Pancreas (tissue), 10 donors: ENCODE results near the gene CABP1. TPM values are rescaled to one million over a fixed set of nuclear protein-coding genes. Genes with fewer than 3 reads are reported as not detected.

Experiments used
- ATAC-seq, 4 donors: fragments of 200-7000 bp; cut with Tn5 transposase; one replicate each; pipeline versions ENCODE4 v1.8.0 to v1.9.1; 2020; ENCODE audit warnings: mild to moderate bottlenecking in 4 of 4, moderate library complexity in 4 of 4
- DNase-seq, 6 donors: peaks; one replicate each; pipeline ENCODE4 v3.0.0-alpha.2; 2020
- FAIRE-seq: peaks from 2 replicates; lab custom pipeline; 2012; peaks lifted over from hg19 to GRCh38; lab: Jason Lieb, UNC
- H3K27ac ChIP-seq, 4 donors: fragments of 200-600 bp; sonication (generic); 1 replicate in 3 of 4; 2 replicates in 1 of 4; pipeline versions ENCODE4 v1.5.0 to v1.8.0; 2020
- H3K27me3 ChIP-seq, 4 donors: fragments of 200-600 bp; one replicate each; pipeline ENCODE4 v1.8.0; 2021
- H3K36me3 ChIP-seq, 3 donors: fragments of 200-600 bp; sonication (generic) in 1 of 3; one replicate each; pipeline versions ENCODE4 v1.5.0 to v1.8.0; 2020 to 2021
- H3K4me1 ChIP-seq, 3 donors: fragments of 200-600 bp; one replicate each; pipeline ENCODE4 v1.8.0; 2021
- H3K4me3 ChIP-seq, 4 donors: fragments of 200-600 bp; sonication (generic) in 2 of 4; one replicate each; pipeline versions ENCODE4 v1.5.0 to v1.8.0; 2020 to 2021
- H3K9me3 ChIP-seq, 4 donors: fragments of 200-600 bp; one replicate each; pipeline ENCODE4 v1.8.0; 2021
- CTCF ChIP-seq, 4 donors: fragments of 200-600 bp; sonication (generic) in 3 of 4; IDR thresholded peaks; one replicate each; pipeline versions ENCODE4 v1.5.0 to v1.8.0; 2021; ENCODE audit warnings: antibody characterized with exemption in 4 of 4
- WGBS, 2 donors: extraction: QIAGEN DNeasy Blood & Tissue Kit; methylation state at CpG; one replicate each; pipeline ENCODE4 v1.1.7; 2013; 5-methylcytosine and 5-hydroxymethylcytosine counted together
- intact Hi-C, 3 donors: fragments of 100-400 bp; cut with DNase I; formaldehyde crosslinking; loops; one replicate each; pipeline versions ENCODE4 v1.11.1 to v1.14.2; 2022
- polyA plus RNA-seq, 2 donors: library from polyadenylated mRNA; stranded (reverse); fragments of 200-250 nt; gene quantifications; one replicate each; pipeline ENCODE4 v1.2.3, GENCODE V29; 2013
- total RNA-seq, 6 donors: library from RNA; stranded (reverse); fragmentation: NEBNext Ultra II Directional in 4 of 6; extraction: Animal tissue kit (Norgen Biotek cat#: 25700) in 4 of 6; gene quantifications; one replicate each; pipeline versions ENCODE4 v1.2.1 to v1.2.4, GENCODE V29; 2021 to 2023
- donor health status: healthy with polysubstance abuse.
- donor health status: DM: no; HTN: no; CAD: no; lungs with moderate emphysema.
- donor health status: DM: no; HTN: no; CAD: no.
- donor health status: control.
- donor health status: control.
- donor health status: Bipolar disorder and iron deficiency.
- donor health status: DM: yes; HTN: yes; CAD: no.
- donor health status: DM: no; HTN: no; CAD: no.
- donor health status: DM: no; HTN: no; CAD: no.
- donor health status: DM: yes; HTN: yes; CAD: no.

Gene CABP1
- total and polyA plus RNA-seq, 8 donors: 0.12 to 5.7 (median 0.54) TPM

DNA sequence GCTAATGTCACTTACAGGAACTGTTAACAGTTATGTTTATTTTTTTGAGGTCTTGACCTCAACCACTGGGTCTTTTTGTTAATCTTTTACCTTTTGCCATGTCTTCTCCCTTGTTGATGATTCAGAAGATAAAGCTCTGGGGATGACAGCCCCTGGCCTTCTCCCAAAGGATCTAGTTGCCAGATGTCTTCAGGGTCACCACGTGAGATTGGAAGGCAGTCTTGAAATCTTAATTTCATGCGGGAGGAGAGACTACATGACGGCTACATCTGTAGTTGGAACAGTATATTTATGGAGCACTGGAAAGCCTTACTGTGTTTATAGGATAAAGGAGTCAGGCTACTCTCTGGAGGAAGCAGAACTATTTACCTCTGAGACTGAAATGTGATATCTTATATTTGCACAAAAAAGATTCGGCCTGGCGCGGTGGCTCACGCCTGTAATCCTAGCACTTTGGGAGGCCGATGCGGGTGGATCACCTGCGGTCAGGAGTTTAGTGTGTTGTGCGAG is 52.2 kb downstream of the CABP1 start:
- ATAC-seq (peak in 3 of 4 donors; percentile 4 to 9 (median 5)), DNase-seq (no peak), FAIRE-seq (no peak)
- Histone ChIP-seq H3K27ac (peak overlapping the region in 2 of 4 donors; percentile 29 to 58), H3K4me3 (no peak overlapping the region), H3K9me3 (no peaks in the 10 kb centered on the region), H3K4me1 (peaks cover 11 to 33% (median 24%) of the 10 kb centered on the region in 3 donors), H3K27me3 (no peaks in the 10 kb centered on the region), H3K36me3 (peaks cover 0 to 31% (median 25%) of the 10 kb centered on the region in 3 donors)
- 43 to 49% methylated on average over 11 of the region's 11 CpGs for WGBS, 2 donors
- intact Hi-C loops: no loop called here
- no peak for TF ChIP-seq CTCF (IDR thresholded peaks at IDR 0.05)

DNA sequence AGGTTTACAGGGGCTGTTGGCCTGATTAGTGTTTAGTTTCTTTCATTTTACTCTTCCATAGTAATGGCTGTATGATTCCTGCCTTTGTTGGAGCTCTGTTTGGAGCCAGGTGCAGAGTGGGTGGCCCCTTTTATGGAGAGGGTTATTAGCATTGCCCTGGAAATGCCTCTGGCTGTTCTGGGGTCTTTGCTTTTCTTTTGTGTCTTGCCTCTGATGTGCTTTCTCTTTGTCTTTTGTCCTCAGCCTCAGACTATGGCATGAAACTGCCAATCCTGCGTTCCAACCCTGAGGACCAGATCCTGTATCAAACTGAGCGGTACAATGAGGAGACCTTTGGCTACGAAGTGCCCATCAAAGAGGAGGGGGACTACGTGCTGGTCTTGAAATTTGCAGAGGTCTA is 53.4 kb downstream of the CABP1 start:
- Histone ChIP-seq H3K9me3 (no peaks in the 10 kb centered on the region), H3K27me3 (no peaks in the 10 kb centered on the region), H3K4me1 (peaks cover 11 to 33% (median 24%) of the 10 kb centered on the region in 3 donors), H3K4me3 (no peak overlapping the region), H3K27ac (no peak overlapping the region), H3K36me3 (peaks cover 0 to 43% (median 37%) of the 10 kb centered on the region in 3 donors)
- intact Hi-C loops: no loop called here
- DNase-seq (no peak), ATAC-seq (no peak), FAIRE-seq (no peak)
- 87 to 88% methylated on average over 4 of the region's 4 CpGs for WGBS, 2 donors
- TF ChIP-seq CTCF (IDR thresholded peaks at IDR 0.05): no peak

DNA sequence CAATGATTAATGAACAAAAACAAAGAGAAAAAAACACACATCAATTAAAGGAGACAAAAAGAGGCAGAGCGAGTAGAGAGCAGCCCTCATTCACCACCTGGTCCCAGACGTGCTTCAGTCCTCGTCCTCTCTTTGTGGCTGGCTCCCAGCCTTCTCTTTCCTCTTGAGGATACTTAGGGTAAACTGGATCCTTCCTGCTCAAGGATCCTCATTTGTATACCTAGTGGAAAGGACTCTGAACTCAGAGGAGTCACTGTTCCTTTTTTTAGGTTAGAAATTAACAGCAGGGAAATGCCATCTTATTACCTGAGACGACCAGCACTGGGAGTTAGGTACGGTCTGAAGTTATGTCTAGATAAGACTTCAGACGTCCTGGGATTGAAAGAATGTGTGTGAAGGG is 56.2 kb downstream of the CABP1 start:
- ATAC-seq (no peak), DNase-seq (no peak), FAIRE-seq (no peak)
- peaks cover 0 to 9% (median 9%) of the 10 kb centered on the region in 3 donors for H3K4me1 ChIP-seq
- WGBS, 2 donors: 62 to 69% methylated on average over 6 of the region's 6 CpGs
- H3K4me3 ChIP-seq: no peak overlapping the region
- intact Hi-C loops: no loop called here
- no peaks in the 10 kb centered on the region for H3K27me3 ChIP-seq
- TF ChIP-seq CTCF (IDR thresholded peaks at IDR 0.05): no peak
- H3K9me3 ChIP-seq: no peaks in the 10 kb centered on the region
- H3K36me3 ChIP-seq: peaks cover 0 to 50% (median 44%) of the 10 kb centered on the region in 3 donors
- no peak overlapping the region for H3K27ac ChIP-seq

DNA sequence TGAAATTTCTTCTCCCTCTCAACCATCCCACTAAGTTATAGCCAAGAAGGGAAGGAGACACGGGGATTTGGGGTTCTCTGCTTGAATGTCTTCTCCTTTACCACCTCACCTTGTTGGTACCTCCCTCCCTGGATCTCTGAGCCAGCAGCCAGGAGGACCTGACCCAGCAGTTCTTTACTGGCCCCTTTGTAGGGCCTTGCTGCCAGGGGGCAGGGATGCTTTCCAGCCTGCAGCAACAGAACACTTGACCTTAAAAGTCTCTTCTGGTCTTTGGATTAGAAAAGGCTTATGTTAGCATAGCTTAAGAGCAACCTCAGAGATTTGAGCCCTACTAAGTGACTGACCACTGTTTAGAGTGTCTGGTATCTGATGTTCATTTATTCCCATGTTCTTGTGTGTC is 56.9 kb downstream of the CABP1 start:
- peaks cover 0 to 6% (median 3%) of the 10 kb centered on the region in 3 donors for H3K4me1 ChIP-seq
- WGBS, 2 donors: 79 to 94% methylated on average over 1 of the region's 1 CpG

More for the DNA sequence above, 56.9 kb downstream of the CABP1 start:
- no peak for TF ChIP-seq CTCF (IDR thresholded peaks at IDR 0.05)
- Histone ChIP-seq H3K27ac (no peak overlapping the region), H3K27me3 (no peaks in the 10 kb centered on the region), H3K4me3 (no peak overlapping the region), H3K9me3 (no peaks in the 10 kb centered on the region), H3K36me3 (peaks cover 0 to 57% (median 48%) of the 10 kb centered on the region in 3 donors)
- DNase-seq: no peak
- ATAC-seq: no peak
- intact Hi-C loops: no loop called here
- no peak for FAIRE-seq
